GM12801 (cell line): ENCODE results near the gene CABP2.

Source experiments
- TF ChIP-seq, protein P1 (sequence below): IDR thresholded peaks from one replicate; pipeline ENCODE4 v1.5.1; 2011; ENCODE audit warnings: control low read depth; ENCODE audit not compliant: insufficient read length; ENCODE audit errors: extremely low read depth

Gene CABP2

DNA sequence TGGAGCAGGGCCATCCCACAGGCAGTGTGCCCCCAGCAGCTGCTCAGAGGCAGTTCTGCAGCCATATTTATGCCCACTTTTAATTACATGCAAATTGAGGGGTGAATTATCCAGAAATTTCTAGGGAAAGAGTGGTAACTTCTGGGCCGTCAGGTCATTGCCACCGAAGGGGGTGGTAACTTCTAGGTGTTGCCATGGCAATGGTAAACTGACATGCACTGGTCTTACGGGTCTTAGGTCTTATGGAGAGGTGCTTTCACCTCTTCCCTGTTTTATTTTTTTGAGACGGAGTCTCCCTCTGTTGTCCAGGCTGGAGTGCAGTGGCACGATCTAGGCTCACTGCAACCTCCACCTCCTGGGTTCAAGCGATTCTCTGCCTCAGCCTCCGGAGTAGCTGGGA, 50.4 kb downstream of the CABP2 start:
- TF ChIP-seq, protein P1, sequence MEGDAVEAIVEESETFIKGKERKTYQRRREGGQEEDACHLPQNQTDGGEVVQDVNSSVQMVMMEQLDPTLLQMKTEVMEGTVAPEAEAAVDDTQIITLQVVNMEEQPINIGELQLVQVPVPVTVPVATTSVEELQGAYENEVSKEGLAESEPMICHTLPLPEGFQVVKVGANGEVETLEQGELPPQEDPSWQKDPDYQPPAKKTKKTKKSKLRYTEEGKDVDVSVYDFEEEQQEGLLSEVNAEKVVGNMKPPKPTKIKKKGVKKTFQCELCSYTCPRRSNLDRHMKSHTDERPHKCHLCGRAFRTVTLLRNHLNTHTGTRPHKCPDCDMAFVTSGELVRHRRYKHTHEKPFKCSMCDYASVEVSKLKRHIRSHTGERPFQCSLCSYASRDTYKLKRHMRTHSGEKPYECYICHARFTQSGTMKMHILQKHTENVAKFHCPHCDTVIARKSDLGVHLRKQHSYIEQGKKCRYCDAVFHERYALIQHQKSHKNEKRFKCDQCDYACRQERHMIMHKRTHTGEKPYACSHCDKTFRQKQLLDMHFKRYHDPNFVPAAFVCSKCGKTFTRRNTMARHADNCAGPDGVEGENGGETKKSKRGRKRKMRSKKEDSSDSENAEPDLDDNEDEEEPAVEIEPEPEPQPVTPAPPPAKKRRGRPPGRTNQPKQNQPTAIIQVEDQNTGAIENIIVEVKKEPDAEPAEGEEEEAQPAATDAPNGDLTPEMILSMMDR: no peak

- TF ChIP-seq, protein P1: no peak
These were observed 52.8 kb downstream of the CABP2 start for GRCh38 chr11:67470337-67471002.

- TF ChIP-seq, protein P1: no peak
These were observed 53.8 kb downstream of the CABP2 start for GRCh38 chr11:67469508-67469811.
